NCI-H1092 treated with DMSO at 0.1 percent for 48 hours (cell line): ENCODE results near the gene DYTN.

Experiments
- DNase-seq: peaks from one replicate; lab custom pipeline; 2025; lab: John Stamatoyannopoulos, UW

DYTN gene

DNA sequence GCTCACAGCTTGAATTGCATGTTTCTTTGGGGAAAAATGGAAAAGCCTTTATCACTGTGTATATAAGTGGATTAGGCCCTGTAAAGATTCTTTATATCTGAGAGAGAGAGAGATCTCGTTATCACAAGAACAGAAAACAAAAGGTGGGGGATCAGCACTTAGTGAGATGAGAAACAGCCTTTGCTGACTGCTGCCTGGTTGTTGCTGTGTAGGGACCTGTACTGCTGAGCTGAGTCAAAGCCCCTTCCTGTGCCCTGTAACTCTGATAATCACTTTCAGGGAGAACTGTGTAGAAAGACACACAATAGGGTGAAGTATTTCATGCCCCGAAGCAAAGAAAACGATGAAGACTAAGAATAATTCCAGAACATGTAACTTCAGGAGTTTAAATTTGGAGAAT is 106.5 kb downstream of the DYTN start:
- no peak for DNase-seq

DNA sequence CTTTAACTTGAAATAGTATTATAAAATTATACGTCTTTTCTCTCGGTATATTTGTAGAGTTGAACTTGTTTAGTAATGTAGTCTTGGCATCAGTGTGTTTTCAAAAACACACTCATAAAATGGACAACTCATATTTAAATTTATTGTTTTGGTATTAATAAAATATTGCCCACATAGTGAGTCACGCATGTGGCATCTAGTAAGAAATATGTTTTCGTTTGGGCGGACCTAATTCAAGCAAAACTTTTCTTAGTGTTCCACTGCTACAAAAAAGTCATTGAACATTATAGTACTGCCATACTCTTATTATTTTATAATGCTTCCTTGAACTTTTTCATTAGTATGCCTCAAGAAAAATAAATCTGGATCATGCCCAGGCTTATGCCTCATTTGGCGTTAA is 107.0 kb downstream of the DYTN start:
- no peak for DNase-seq

DNA sequence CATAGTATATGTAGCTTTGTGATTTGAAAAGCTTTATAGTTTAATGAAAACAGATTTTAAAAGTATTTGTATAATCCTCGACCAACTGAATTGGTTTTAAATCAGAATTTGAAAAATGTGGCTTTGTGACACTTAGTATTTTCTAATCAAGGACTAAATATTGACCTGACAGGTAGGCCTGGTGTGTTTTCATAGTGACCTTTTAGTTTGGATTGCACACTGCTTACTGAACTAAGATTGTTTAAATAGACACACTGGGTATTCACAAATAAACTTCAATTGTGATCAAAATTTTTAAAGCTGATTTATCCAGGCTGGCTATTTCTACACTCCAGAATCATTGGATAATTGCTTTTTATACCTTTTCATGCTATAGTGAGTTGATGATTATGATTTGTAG is 107.7 kb downstream of the DYTN start:
- DNase-seq = no peak

DNA sequence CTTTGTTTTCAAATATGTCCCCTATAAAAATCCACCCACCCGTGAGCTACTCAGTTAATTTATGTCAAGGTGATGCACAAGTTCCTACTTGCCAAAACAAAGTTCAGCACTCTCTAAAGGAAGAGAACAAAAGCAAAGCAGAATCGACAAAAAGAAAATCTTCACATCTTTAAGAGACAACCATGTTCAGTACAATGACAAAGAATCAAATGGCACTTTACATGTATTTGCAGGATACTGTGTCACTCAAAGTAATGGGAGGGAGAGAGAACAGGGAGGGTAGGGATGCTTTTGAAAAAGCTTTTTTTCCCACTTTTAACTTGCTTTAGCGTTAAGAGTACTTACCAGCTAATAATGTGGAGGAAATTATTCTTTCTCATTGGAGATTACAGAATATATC is 115.0 kb downstream of the DYTN start:
- DNase-seq = no peak
